SU-DHL-6 (cell line): Measurements from ENCODE around the gene APCDD1.
"Not testable (repeated sequence)": the region's sequence is repeated elsewhere in the genome, so short reads cannot be mapped to it uniquely, and the experiment has no call there.

ENCODE experiments used
- H2AFZ ChIP-seq: fragments of 200-600 bp; sonication (generic); 2 replicates; pipeline ENCODE4 v1.6.1; 2014; ENCODE audit warnings: low read depth, mild to moderate bottlenecking, moderate library complexity, mixed read lengths, antibody characterized with exemption, low read length; ENCODE audit not compliant: severe bottlenecking
- H3F3A ChIP-seq: fragments of 200-600 bp; shearing (Covaris generic); 2 replicates; pipeline ENCODE4 v1.6.0; 2016; ENCODE audit warnings: antibody characterized with exemption, mild to moderate bottlenecking; ENCODE audit not compliant: insufficient read depth
- H3K27ac ChIP-seq: fragments of 200-600 bp; sonication (generic); 2 replicates; pipeline ENCODE4 v1.5.1; 2016; ENCODE audit warnings: low read depth, mild to moderate bottlenecking, low read length, moderate library complexity, mixed read lengths
- H3K27me3 ChIP-seq: fragments of 200-600 bp; sonication (generic), shearing (Covaris generic); 2 replicates; pipeline ENCODE4 v1.6.0; 2014; ENCODE audit warnings: mild to moderate bottlenecking, low read length
- H3K36me3 ChIP-seq: fragments of 200-600 bp; sonication (generic); 2 replicates; pipeline ENCODE4 v1.6.1; 2014; ENCODE audit warnings: mild to moderate bottlenecking, low read length, mixed read lengths
- H3K4me2 ChIP-seq: fragments of 300-600, 200-600 bp; shearing (Covaris generic), sonication (generic); 2 replicates; pipeline ENCODE4 v1.6.0; 2014; ENCODE audit warnings: low read length, low read depth, mild to moderate bottlenecking; ENCODE audit not compliant: poor library complexity, severe bottlenecking
- H3K4me3 ChIP-seq: fragments of 200-600 bp; sonication (generic); 2 replicates; pipeline ENCODE4 v1.5.1; 2014; ENCODE audit warnings: antibody characterized with exemption, low read length, mild to moderate bottlenecking, mixed read lengths; ENCODE audit not compliant: insufficient read depth, poor library complexity, severe bottlenecking
- H3K79me2 ChIP-seq: fragments of 200-600 bp; sonication (generic); 2 replicates; pipeline ENCODE4 v1.6.1; 2014; ENCODE audit warnings: mild to moderate bottlenecking, low read length, moderate library complexity; ENCODE audit not compliant: insufficient read depth
- H3K9ac ChIP-seq: fragments of 200-600 bp; sonication (generic); 2 replicates; pipeline ENCODE4 v1.7.0; 2014; ENCODE audit warnings: mild to moderate bottlenecking, low read length
- H3K9me2 ChIP-seq: fragments of 200-600 bp; sonication (generic); replicated peaks from 2 replicates; pipeline ENCODE4 v1.6.1; 2014; ENCODE audit warnings: low read length; ENCODE audit not compliant: insufficient read depth
- H3K9me3 ChIP-seq: fragments of 200-600 bp; sonication (generic); 2 replicates; pipeline ENCODE4 v1.6.1; 2014; ENCODE audit warnings: low read length, mixed read lengths; ENCODE audit not compliant: insufficient read depth
- H4K20me1 ChIP-seq: fragments of 200-600 bp; sonication (generic); 2 replicates; pipeline ENCODE4 v1.6.1; 2014; ENCODE audit warnings: low read depth, mild to moderate bottlenecking, antibody characterized with exemption, low read length, moderate library complexity, mixed read lengths
- CTCF ChIP-seq: fragments of 200-600 bp; sonication (generic); IDR thresholded peaks from one replicate; pipeline ENCODE4 v1.5.1; 2017; ENCODE audit warnings: antibody characterized with exemption, mild to moderate bottlenecking, low read length, moderate library complexity; ENCODE audit not compliant: insufficient read depth, poor library complexity, severe bottlenecking
- EZH2phosphoT487 ChIP-seq: fragments of 200-600 bp; sonication (generic), shearing (Covaris generic); conservative IDR thresholded peaks from 2 replicates; pipeline ENCODE4 v1.6.1; 2018; ENCODE audit warnings: mild to moderate bottlenecking, antibody characterized with exemption, low read length, moderate library complexity, mixed read lengths

The APCDD1 gene

DNA sequence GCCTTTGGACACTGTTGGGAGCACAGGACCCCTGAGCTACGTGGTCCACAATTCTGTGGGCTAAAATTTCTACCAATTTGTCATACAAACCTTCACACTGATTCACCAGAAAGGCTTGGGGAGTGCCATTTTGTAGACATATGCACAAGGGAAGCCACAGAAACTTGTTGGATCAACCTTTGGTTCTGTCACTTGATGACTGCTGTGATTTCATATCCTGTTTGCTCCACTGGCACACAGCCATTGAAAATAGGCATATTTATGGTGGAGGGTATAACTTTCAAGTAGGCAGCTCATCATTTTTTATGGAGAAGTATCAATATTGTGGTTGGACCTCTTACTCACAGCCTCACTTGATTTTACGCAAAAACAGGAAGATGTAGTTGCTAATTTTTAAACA, 81.8 kb downstream of the APCDD1 start:
- H3K9ac ChIP-seq: no peak overlapping the region
- H4K20me1 ChIP-seq: peaks cover 5% of the 10 kb centered on the region; the same call in 1 of the 2 replicates
- H3K4me2 ChIP-seq: no peak overlapping the region
- no peaks in the 10 kb centered on the region for H3K9me3 ChIP-seq
- H2AFZ ChIP-seq: no peak overlapping the region
- H3K4me3 ChIP-seq: no peak overlapping the region
- H3K9me2 ChIP-seq: no peaks in the 10 kb centered on the region
- H3K36me3 ChIP-seq: peaks cover 28% of the 10 kb centered on the region; the same call in 1 of the 2 replicates
- H3F3A ChIP-seq: 0 out of 2 replicates have a peak, but pooled peaks cover 3% of the 10 kb centered on the region
- no peaks in the 10 kb centered on the region for H3K27me3 ChIP-seq
- no peak overlapping the region for H3K27ac ChIP-seq
- peaks cover 35% of the 10 kb centered on the region for H3K79me2 ChIP-seq
- TF ChIP-seq CTCF: no peak

DNA sequence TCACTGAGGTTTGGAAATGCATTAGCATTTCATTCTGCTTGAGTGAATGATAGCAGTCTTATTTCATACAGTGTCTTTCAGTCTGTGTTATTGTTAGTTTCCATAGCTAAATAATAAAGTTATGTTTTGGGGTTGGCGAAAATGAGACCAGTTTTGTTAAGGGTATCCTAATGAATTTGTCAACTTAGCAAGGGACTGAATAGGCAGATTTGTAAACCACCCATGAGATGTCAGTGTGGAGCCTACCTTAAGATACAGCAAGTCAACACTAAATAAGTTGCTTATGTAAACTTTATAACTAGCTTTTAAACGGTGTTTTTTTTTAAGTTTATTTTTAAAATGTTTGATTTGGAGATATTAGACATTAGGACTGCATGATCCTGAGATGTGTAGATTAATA, 83.3 kb downstream of the APCDD1 start:
- Histone ChIP-seq H3K9me2 (no peaks in the 10 kb centered on the region), H3K79me2 (peaks cover 20% of the 10 kb centered on the region; the same call in 1 of the 2 replicates), H3K4me3 (no peak overlapping the region), H3K4me2 (no peak overlapping the region), H3F3A (no peaks in the 10 kb centered on the region), H3K36me3 (peaks cover 25% of the 10 kb centered on the region; the same call in 1 of the 2 replicates), H2AFZ (no peak overlapping the region), H3K27ac (no peak overlapping the region), H3K27me3 (no peaks in the 10 kb centered on the region), H3K9ac (no peak overlapping the region), H4K20me1 (no peaks in the 10 kb centered on the region; the same call in 1 of the 2 replicates), H3K9me3 (no peaks in the 10 kb centered on the region)
- TF ChIP-seq EZH2phosphoT487: no peak
- no peak for TF ChIP-seq CTCF

- not testable (repeated sequence) for H3K9me2 ChIP-seq, H4K20me1 ChIP-seq, H2AFZ ChIP-seq, H3K9ac ChIP-seq, H3K27me3 ChIP-seq, H3K9me3 ChIP-seq, H3K27ac ChIP-seq, H3K79me2 ChIP-seq, H3F3A ChIP-seq, H3K4me2 ChIP-seq, H3K4me3 ChIP-seq
- H3K36me3 ChIP-seq: peaks cover 18% of the 10 kb centered on the region; the same call in 1 of the 2 replicates
Observed at GRCh38 chr18:10539124-10539523, 84.7 kb downstream of the APCDD1 start.
